Medulla oblongata (tissue), 1 donor: ENCODE results near the gene EPHB6.

Experiments used
- DNase-seq: peaks from one replicate; pipeline ENCODE4 v3.0.0-alpha.2; 2015; ENCODE audit errors: extremely low spot score

The EPHB6 gene

GRCh38 chr7:142896151-142896550 lies 41.3 kb downstream of the EPHB6 start:
- DNase-seq = no peak

GRCh38 chr7:142896741-142897379 lies 42.0 kb downstream of the EPHB6 start:
- DNase-seq = no peak

- no peak for DNase-seq
Observed at GRCh38 chr7:142897691-142898090, 42.8 kb downstream of the EPHB6 start.

GRCh38 chr7:142898377-142899170 lies 43.7 kb downstream of the EPHB6 start:
- DNase-seq = no peak

GRCh38 chr7:142899661-142900060 lies 44.8 kb downstream of the EPHB6 start:
- no peak for DNase-seq

- no peak for DNase-seq
Observed at GRCh38 chr7:142901426-142902259, 46.8 kb downstream of the EPHB6 start.

- DNase-seq = no peak
Observed at GRCh38 chr7:142904128-142904527, 49.3 kb downstream of the EPHB6 start.

- no peak for DNase-seq
Observed at GRCh38 chr7:142905759-142906158, 50.9 kb downstream of the EPHB6 start.

- DNase-seq = no peak
Observed at GRCh38 chr7:142906643-142907042, 51.8 kb downstream of the EPHB6 start.

- DNase-seq = no peak
Observed at GRCh38 chr7:142908290-142908689, 53.4 kb downstream of the EPHB6 start.

- DNase-seq = peak; percentile 37
Observed at GRCh38 chr7:142908921-142909890, 54.3 kb downstream of the EPHB6 start.

- DNase-seq = no peak
Observed at GRCh38 chr7:142910031-142910433, 55.2 kb downstream of the EPHB6 start.

GRCh38 chr7:142910481-142910880 lies 55.6 kb downstream of the EPHB6 start:
- no peak for DNase-seq

- DNase-seq = no peak
Observed at GRCh38 chr7:142913051-142913450, 58.2 kb downstream of the EPHB6 start.

GRCh38 chr7:142913566-142913965 lies 58.7 kb downstream of the EPHB6 start:
- no peak for DNase-seq

GRCh38 chr7:142914121-142914520 lies 59.2 kb downstream of the EPHB6 start:
- DNase-seq = no peak

- DNase-seq = no peak
Observed at GRCh38 chr7:142915315-142915714, 60.4 kb downstream of the EPHB6 start.

GRCh38 chr7:142916508-142916907 lies 61.6 kb downstream of the EPHB6 start:
- DNase-seq = no peak

GRCh38 chr7:142917447-142917846 lies 62.6 kb downstream of the EPHB6 start:
- DNase-seq = no peak

- DNase-seq = no peak
Observed at GRCh38 chr7:142918901-142919300, 64.0 kb downstream of the EPHB6 start.

GRCh38 chr7:142919656-142920055 lies 64.8 kb downstream of the EPHB6 start:
- DNase-seq = no peak
